ENCODE measurements around the gene ECI1. TPM values are rescaled to one million over a fixed set of nuclear protein-coding genes. Genes with fewer than 3 reads are reported as not detected.
"Not testable (repeated sequence)": the region's sequence is repeated elsewhere in the genome, so short reads cannot be mapped to it uniquely, and the experiment has no call there.

ECI1 gene
- total RNA-seq, 4 donors from 2014 or later = 37.1 to 69.9 (median 54.5) TPM

GRCh38 chr16:2260250-2260649 is 8.9 kb upstream of the ECI1 start:
- H3K4me3 ChIP-seq (ENCODE audit: low read depth, poor library complexity, severe bottlenecking) = no peak overlapping the region
- no peak for TF ChIP-seq CTCF (IDR thresholded peaks at IDR 0.05)
- no peak for TF ChIP-seq POLR2A (IDR thresholded peaks at IDR 0.05)
- no peak for DNase-seq (ENCODE audit: low spot score in 2 of 2)
- WGBS, 2 donors = 94 to 97% methylated on average over 8 of the region's 8 CpGs
- intact Hi-C loops (cut with DNase I; ENCODE audit: low total_unique reads) = no loop called here

DNA sequence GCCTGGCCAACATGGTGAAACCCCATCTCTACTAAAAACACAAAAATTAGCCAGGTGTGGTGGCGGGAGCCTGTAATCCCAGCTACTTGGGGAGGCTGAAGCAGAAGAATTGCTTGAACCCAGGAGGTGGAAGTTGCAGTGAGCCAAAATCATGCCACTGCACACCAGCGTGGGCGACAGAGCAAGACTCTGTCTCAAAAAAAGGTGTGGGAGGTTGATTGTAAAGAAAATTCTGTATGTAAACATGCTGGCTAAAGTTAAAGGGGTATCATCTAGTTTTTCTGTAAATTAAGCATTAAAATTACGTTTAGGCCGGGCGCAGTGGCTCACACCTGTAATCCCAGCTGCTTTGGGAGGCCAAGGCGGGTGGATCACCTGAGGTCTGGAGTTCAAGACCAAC is 7.1 kb upstream of the ECI1 start:
- 92 to 98% methylated on average over 7 of the region's 7 CpGs for WGBS, 2 donors
- H3K4me3 ChIP-seq (ENCODE audit: low read depth, poor library complexity, severe bottlenecking); intact Hi-C loops (cut with DNase I; ENCODE audit: low total_unique reads); DNase-seq (ENCODE audit: low spot score in 2 of 2): not testable (repeated sequence)

GRCh38 chr16:2257726-2258125 is 6.3 kb upstream of the ECI1 start:
- intact Hi-C loops (cut with DNase I; ENCODE audit: low total_unique reads) = no loop called here
- no peak for DNase-seq (ENCODE audit: low spot score in 2 of 2)
- WGBS, 2 donors = 84 to 90% methylated on average over 6 of the region's 6 CpGs
- no peak overlapping the region for H3K4me3 ChIP-seq (ENCODE audit: low read depth, poor library complexity, severe bottlenecking)
- TF ChIP-seq POLR2A (IDR thresholded peaks at IDR 0.05) (no peak), CTCF (IDR thresholded peaks at IDR 0.05) (no peak)

DNA sequence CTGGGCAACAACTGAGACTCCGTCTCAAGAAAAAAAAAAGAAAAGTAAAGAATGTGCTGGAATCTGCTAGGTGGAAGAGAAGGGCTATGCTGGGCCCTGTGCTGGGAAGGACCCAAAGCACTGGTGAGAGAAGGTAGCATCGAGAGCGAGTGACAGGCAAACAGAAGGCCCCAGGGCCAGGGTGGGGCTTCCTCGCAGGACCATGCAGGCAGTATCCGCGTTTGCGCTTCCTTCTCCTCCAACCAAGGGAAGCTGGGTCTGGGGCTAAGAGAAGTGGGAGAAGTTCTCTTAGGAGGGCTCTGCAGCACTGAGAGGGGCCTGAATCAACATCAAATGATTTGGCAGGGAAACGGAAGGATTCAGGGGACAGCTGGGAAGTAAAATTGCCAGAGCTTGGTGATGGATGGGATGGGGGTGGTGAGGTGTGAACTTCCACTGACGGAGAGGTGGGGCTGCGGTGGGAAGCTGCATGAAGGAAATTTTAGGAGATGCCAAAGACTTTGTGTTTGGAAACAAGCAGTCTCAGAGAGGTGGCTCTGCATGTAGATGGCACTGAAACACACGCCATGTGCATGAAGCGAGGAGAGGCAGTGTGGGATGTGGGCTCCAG is 5.2 kb upstream of the ECI1 start:
- TF ChIP-seq POLR2A (IDR thresholded peaks at IDR 0.05) (no peak), CTCF (IDR thresholded peaks at IDR 0.05) (no peak)
- intact Hi-C loops (cut with DNase I; ENCODE audit: low total_unique reads) = no loop called here
- H3K4me3 ChIP-seq (ENCODE audit: low read depth, poor library complexity, severe bottlenecking) = no peak overlapping the region
- no peak for DNase-seq (ENCODE audit: low spot score in 2 of 2)
- 73 to 80% methylated on average over 12 of the region's 12 CpGs for WGBS, 2 donors

- no peak for TF ChIP-seq CTCF (IDR thresholded peaks at IDR 0.05)
- no peak for TF ChIP-seq POLR2A (IDR thresholded peaks at IDR 0.05)
- 83% methylated on average over 11 of the region's 11 CpGs for WGBS, 2 donors
- no peak overlapping the region for H3K4me3 ChIP-seq (ENCODE audit: low read depth, poor library complexity, severe bottlenecking)
- DNase-seq (ENCODE audit: low spot score in 2 of 2) = no peak
- intact Hi-C loops (cut with DNase I; ENCODE audit: low total_unique reads) = no loop called here
Measured at GRCh38 chr16:2253293-2253692, 1.9 kb upstream of the ECI1 start.

DNA sequence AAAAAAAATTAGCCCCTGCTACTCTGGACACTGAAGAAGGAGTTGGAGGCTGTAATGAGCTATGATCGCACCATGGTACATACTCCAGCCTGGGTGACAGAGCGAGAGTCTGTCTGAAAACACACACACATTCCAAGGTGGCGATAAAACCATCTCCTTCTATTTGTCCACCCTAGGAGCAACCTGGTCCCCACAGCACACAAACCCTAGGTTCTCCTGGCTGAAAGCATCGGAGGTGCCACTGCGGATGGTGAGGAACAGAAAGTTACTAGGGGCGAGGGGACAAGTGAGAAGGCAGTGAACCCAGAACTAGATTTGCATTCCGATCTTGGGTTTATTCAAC is 1.4 kb upstream of the ECI1 start:
- WGBS, 2 donors = 95 to 98% methylated on average over 7 of the region's 7 CpGs
- DNase-seq (ENCODE audit: low spot score in 2 of 2) = no peak
- TF ChIP-seq CTCF (IDR thresholded peaks at IDR 0.05) (no peak), POLR2A (IDR thresholded peaks at IDR 0.05) (no peak)
- no peak overlapping the region for H3K4me3 ChIP-seq (ENCODE audit: low read depth, poor library complexity, severe bottlenecking)
- intact Hi-C loops (cut with DNase I; ENCODE audit: low total_unique reads) = no loop called here
